GDM1 (cell line): ENCODE measurements around the gene TNFAIP8L2.
"Not testable (repeated sequence)": the region's sequence is repeated elsewhere in the genome, so short reads cannot be mapped to it uniquely, and the experiment has no call there.

Experiments
- DNase-seq: peaks from one replicate; lab custom pipeline; 2025; lab: John Stamatoyannopoulos, UW

TNFAIP8L2 gene

DNA sequence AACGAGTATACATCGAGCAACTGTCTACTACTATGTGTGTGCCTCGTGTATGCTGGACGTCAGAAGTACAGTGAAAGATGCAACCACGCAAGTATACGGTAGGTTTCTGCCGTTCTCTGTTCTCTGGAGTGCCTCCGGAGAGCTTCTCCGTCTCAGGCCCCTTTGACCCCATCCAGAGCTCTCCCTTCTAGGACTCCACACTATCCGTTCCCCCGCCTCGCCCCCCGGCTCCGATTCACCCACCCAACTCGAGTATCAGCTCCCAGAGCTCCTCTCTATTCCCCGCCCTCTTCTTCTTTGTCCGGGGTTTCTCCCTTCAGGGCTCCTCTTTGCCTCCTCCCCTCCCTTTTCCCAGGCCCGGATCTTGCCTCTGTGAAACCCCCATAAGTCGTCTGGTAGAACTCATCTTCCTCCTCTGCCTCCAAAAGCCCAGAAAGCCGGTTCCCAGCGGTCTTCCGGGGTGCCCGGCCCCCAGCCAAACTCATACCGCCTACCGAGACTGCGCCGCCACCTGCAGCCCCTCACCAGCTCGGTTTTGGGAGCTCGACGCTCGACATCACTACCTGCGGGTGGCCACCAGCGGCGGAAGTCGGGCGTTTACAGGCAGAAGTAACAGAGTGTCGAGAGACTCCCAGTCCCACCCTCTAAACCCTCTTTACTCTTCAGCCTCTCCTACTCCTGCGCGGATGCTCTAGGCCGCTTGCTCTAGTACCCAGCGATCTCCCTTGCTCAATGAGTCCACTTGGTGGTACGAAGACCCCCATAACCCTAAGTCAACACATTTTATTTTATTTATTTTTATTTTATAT, 33.4 kb downstream of the TNFAIP8L2 start, which contains the start of gene VPS72:
Gene VPS72, minus strand, starts transcription at position 561 of the 809 bp plus-strand sequence. Its CDS starts 76 bp downstream, at position 485.
- peak; percentile 85 for DNase-seq

DNA sequence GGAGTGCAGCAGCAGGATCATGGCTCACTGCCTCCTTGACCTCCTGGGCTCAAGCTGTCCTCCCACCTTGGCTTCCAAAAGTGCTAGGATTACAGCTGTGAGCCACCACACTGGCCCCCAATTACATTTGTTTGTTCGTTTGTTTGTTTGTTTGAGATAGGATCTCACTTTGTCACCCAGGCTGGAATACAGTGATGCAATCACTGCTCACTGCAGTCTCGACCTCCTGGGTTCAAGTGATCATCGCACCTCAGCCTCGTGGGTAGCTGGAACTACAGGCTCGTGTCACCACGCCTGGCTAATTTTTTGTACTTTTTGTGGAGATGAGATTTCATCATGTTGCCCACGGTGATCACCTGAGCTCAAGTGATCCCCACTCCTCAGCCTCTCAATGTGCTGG, 35.6 kb downstream of the TNFAIP8L2 start:
- DNase-seq, result no peak

DNA sequence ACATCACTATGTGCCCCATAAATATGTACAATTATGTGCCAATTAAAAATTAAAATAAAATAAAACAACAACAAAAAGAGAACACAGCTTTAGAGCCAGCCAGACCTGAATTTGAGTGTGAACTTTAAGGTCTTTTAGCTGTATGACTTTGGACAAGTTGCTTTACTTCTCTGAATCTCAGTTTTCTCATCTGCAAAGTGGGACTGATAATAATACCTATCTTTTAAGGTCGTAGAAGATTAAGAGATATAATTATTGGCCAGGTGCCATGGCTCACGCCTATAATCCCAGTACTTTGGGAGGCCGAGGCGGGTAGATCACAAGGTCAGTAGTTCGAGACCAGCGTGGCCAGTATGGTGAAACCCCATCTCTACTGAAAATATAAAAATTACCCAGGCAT, 36.9 kb downstream of the TNFAIP8L2 start:
- DNase-seq, result no peak

DNA sequence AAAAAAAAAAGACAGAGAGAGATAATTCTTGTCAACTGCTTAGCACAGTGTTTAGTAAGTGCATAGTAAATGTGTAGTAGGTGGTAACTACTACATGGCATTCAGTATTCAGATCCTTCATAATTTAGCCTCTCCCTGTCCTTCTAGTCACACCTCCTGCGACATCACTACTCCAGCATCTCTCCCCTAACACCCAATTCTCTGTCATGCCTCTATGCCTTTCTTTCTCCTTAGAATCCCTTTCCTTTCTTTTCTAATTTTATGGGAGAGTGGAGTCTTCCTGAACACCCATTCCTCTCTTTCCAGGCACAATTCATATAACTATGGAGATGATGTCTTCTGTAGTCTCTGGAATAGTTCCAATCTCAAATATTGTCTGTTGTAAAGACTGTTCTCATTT, 37.4 kb downstream of the TNFAIP8L2 start:
- DNase-seq, result no peak

DNA sequence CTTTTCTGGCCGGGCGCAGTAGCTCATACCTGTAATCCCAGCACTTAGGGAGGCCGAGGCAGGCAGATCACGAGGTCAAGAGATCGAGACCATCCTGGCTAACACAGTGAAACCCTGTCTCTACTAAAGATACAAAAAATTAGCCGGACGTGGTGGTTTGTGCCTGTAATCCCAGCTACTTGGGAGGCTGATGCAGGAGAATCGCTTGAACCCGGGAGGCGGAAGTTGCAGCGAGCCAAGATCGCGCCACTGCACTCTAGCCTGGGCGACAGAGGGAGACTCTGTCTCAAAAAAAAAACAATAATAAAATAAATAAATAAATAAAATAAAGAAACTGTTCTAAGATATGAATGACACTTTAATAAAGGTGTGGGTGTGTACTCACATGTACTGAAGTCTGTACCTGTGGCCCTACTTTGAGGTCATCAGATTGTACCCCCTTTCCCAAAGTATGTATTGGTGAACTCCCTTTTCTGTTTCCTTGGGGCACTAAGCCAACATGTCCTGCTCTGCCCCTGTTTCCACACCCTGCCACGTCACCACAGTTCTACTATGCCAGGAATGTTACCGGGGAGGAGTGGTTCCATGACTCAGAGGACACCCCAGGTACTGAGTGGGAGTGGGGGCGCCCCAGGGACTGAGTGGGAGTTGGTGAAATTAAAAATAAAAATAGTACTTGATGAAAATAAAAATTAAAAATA, 38.6 kb downstream of the TNFAIP8L2 start:
- not testable (repeated sequence) for DNase-seq

DNA sequence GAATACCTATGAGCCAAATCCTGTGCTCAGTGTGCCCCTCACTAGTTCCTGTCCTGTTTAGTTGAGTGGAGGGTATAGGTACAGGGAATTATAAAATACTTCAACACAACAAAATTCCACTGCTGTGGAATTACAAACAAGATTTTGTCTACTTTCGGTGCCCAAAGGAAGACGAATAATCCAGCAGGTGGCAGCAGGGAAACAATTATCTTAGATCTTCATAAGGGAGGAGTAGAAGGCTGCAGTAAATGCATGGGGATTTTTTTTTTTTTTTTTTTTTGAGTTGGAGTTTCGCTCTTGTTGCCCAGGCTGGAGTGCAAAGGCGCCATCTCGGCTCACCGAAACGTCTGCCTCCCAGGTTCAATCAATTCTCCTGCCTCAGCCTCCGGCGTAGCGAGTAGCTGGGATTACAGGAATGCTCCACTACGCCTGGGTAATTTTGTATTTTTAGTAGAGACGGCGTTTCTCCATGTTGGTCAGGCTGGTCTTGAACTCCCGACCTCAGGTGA, 39.9 kb downstream of the TNFAIP8L2 start:
- DNase-seq, result peak; percentile 36

DNA sequence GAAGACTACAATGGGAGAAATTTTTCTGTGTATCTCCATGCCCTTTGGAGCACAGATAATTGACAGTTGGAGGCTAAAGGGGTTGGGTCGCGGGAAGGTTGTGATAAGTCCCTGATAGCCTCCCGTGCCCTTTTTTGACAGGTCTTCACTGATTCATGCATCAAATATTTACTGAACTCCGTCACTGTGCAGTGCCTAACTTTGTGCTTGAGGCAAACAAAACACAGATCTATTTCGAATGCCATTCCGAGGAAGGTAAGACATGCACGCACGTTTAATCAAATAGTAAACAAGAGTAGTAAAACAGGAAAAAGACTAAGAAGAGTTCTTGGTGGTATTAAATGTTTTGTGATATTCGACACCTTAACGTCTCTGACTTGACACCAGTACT, 41.4 kb downstream of the TNFAIP8L2 start:
- DNase-seq, result no peak

DNA sequence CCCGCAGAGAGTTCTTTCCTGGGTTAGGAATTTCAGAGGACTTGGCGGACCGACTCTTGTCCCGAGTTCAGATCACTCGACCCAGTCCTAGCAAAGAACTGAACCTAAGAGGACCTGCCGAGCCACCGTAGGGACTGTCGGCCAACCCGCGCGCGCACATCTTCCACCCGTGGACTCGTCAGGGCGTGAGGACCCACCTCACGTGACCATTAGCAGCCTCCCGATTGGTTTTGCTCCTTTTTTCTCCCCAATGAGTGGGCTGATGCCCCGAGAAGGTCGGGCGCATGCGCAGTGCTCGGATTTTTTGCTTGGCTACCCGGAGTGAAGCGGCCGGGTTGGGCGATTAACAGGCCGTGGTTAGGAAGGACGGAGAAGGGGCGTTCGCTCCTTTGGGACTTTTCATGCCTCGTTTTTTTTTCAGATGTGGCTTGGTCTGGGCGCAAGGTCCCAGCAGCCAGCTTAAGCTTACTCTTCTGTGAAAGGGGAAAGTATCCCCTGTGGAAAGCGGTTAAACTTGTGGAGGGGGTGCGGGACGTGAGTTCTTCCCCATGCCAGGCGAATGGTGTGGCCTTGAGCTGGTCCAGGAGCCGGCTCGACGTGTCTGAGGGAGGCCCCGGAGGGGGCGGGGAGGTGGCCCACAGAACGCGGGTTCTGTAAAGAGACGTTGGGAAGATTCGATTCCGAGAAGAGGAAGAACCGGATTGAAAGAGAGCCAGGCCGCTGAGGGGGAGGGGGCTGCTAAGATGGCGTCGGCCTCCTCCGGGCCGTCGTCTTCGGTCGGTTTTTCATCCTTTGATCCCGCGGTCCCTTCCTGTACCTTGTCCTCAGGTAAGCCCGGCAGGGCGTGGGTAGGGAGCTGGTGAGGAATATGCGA, 42.0 kb downstream of the TNFAIP8L2 start, which contains the start of gene PIP5K1A:
Gene PIP5K1A, plus strand, starts transcription at position 299 of the 874 bp plus-strand sequence. Its CDS starts 445 bp downstream, at position 744.
- DNase-seq, result peak; percentile 97

DNA sequence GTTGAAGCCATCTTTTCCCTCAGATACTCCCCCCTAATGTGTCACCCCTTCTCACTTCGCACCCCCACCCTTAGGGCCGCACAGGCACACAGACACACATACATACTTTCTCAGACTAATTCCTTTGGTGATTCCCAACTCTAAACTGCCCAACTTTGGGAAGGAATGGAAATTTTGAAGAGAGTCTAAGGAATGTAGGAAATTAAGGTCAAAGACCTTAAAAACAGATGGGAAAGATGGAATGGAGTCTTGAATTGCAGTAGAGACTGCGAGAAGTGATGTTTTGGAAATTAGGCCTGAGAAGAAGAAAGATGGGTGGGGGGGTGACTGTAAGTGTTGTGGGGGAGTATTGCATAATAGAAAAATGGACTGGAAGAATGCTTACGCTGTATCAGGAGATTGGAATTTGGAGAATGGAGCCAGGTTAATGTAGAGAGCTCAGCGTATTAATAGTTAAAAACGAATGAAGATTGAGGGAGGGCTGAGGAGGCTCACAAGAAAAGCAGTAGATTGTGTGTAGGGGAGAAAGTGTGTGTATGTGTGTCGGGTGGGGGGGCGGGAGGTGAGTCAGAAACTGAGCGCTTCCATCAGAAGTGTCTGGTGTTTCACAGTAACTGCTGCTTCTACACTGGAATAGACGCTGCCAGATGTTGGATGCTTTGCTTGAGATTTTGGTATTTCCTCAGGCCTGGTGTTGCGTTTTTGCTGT, 43.6 kb downstream of the TNFAIP8L2 start:
- no peak for DNase-seq

DNA sequence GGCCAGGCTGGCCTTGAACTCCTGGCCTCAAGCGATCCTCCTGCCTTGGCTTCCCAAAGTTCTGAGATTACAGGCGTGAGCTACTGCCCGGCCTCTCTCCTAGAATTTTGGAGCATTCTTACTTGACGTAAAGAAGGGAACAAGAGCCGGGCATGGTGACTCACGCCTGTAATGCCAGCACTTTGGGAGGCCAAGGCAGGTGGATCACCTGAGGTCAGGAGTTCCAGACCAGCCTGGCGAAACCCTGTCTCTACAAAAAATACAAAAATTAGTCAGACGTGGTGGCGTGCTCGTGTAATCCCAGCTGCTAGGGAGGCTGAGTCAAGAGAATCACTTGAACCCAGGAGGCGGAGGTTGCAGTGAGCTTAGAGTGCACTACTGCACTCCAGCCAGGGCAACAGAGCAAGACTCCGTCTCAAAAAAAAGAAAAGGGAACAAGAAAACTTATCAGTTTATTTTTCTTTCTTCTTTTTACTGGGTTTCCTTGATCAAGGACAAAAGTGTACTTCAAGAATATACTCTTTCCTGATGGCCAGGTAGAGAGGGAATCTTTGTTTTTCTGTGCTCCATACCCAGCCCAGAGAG, 49.0 kb downstream of the TNFAIP8L2 start:
- not testable (repeated sequence) for DNase-seq
